Fibroblast of villous mesenchyme (primary cell): Measurements from ENCODE around the gene ABCC10. TPM values are rescaled to one million over a fixed set of nuclear protein-coding genes. Genes with fewer than 3 reads are reported as not detected.
"Not testable (repeated sequence)": the region's sequence is repeated elsewhere in the genome, so short reads cannot be mapped to it uniquely, and the experiment has no call there.

Experiments used
- DNase-seq: peaks from one replicate; pipeline ENCODE4 v3.0.0-alpha.2; 2010; ENCODE audit warnings: low read depth
- H3K4me3 ChIP-seq: 2 replicates; pipeline ENCODE4 v1.5.1; 2011; ENCODE audit warnings: low read depth, mild to moderate bottlenecking, low read length
- total RNA-seq: library from RNA; depleted of rRNA; stranded (reverse); fragments of >200 nt; gene quantifications from 2 replicates; pipeline ENCODE4 v1.2.3, GENCODE V29; 2012
- TF ChIP-seq, protein P1 (sequence below): IDR thresholded peaks from 2 replicates; pipeline ENCODE4 v1.5.1; 2012; ENCODE audit warnings: low read depth, mild to moderate bottlenecking, low read length; ENCODE audit not compliant: insufficient read depth

Gene ABCC10
- total RNA-seq, 1 donor = 31.1 TPM

DNA sequence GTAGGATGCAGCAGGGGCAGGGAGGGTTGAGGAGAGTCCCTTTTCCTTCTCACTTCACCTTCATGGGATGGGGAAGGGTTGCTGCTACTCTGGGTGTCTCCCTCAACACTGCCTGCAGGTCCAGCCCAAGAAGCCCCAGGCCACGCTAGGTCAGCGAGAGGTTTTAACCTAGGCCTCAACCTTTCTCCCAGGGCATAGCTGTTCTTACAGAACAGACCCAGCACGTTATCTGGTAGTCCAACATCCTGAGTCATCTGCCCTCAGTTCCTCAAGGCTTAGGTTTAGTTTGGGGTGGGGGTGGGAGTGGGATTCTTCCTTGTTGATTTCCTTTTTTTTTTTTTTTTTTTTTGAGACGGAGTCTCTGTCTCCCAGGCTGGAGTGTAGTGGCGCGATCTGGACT lies 67.0 kb downstream of the ABCC10 start:
- DNase-seq = no peak
- TF ChIP-seq, protein P1, sequence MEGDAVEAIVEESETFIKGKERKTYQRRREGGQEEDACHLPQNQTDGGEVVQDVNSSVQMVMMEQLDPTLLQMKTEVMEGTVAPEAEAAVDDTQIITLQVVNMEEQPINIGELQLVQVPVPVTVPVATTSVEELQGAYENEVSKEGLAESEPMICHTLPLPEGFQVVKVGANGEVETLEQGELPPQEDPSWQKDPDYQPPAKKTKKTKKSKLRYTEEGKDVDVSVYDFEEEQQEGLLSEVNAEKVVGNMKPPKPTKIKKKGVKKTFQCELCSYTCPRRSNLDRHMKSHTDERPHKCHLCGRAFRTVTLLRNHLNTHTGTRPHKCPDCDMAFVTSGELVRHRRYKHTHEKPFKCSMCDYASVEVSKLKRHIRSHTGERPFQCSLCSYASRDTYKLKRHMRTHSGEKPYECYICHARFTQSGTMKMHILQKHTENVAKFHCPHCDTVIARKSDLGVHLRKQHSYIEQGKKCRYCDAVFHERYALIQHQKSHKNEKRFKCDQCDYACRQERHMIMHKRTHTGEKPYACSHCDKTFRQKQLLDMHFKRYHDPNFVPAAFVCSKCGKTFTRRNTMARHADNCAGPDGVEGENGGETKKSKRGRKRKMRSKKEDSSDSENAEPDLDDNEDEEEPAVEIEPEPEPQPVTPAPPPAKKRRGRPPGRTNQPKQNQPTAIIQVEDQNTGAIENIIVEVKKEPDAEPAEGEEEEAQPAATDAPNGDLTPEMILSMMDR = no peak
- no peak overlapping the region for H3K4me3 ChIP-seq

DNA sequence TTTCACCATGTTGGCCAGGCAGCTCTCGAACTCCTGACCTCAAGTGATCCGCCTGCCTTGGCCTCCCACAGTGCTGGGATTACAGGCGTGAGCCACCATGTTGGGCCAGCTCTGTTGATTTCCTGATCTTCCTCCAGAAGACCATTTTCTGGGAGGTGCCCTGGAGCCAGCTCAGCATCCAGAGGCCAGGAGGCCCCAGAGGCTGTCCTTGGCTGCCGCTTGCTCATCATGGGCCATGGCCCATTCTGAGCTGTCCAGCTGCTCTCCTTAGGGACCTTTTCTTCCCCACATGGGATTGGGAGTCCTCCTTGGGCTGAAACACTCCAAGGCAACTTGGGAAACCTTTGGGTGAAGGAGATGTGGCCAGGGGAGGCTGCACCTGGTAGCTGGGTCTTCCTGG lies 67.4 kb downstream of the ABCC10 start:
- DNase-seq = no peak
- H3K4me3 ChIP-seq = no peak overlapping the region
- TF ChIP-seq, protein P1 = no peak

DNA sequence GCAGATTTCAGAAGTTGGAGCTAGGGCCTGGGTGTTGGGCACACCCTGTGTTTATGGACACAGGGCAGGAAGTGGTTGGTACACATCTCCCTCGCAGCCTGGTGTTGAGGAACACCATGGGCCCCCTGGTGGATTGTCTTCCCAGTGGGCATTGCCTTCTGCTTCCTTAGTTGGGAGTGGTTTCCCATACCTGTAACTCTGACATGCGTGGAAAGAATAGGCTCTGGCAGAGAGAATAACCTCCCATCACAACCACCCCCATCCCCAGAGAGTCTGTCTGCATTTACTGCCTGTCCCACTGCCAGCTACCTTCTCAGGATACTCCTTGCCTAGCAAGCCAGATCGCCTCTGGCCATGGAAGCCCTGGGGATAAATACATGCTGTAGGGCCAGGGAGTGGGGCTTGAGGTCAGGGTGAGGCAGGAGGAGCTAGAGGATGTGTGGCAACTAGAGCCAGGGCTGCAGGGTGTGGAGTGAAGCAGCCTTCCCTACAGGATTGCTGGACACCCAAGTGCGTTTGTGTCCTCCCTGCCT lies 68.1 kb downstream of the ABCC10 start:
- no peak overlapping the region for H3K4me3 ChIP-seq
- TF ChIP-seq, protein P1 = peak; percentile 31
- DNase-seq = no peak

DNA sequence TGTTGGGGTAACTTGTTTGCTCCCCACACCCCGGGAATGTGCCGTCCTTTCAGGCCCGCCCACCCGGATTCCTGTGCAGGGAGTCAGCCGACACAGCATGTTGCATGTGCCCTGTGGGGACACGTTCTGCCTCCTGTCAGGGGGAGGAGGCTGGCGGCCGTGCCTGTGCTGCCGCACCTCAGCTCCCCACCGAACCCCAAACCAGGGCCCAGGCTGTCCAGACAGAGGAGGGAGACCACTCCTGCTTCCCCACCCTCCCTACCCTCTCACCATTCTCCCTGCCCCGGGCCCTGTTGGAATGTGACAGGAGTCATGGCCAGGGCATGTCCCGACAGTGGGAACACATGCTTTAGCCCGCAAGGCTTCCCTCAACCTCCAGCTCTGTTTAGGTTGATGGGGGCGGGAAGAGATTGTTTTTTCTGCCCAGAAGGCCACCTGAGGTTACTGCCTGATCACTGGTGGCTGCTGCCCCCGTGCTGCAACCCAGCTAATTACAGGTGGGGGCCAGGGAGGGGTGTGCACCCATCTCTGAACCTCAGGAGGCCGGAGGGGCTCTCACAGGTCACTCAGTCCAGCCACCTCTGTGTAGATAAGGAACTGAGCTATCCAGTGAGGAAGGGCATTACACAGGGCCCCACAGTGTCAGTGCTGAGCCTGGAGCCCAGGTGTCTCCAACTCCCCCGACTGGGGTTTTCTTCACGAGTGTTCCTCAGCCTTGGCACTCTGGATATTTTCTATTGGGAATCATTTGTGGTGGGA lies 69.2 kb downstream of the ABCC10 start:
- TF ChIP-seq, protein P1 = peak; percentile 58
- DNase-seq = peak; percentile 40

DNA sequence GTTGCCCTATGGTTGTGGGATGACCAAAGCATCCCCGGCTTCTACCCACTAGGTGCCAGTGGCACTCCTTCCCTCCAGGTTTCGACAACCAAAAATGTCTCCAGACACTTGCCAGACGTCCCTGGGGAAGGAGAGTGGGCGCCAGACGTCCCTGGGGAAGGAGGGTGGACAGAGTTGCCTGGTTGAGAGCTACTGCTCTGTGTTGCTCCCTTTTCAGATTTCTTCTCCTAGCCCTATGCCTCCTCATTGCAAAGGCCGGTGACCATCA lies 69.7 kb downstream of the ABCC10 start:
- DNase-seq = no peak
- TF ChIP-seq, protein P1 = no peak

More for the DNA sequence above, 69.2 kb downstream of the ABCC10 start:
- H3K4me3 ChIP-seq = no peak overlapping the region

DNA sequence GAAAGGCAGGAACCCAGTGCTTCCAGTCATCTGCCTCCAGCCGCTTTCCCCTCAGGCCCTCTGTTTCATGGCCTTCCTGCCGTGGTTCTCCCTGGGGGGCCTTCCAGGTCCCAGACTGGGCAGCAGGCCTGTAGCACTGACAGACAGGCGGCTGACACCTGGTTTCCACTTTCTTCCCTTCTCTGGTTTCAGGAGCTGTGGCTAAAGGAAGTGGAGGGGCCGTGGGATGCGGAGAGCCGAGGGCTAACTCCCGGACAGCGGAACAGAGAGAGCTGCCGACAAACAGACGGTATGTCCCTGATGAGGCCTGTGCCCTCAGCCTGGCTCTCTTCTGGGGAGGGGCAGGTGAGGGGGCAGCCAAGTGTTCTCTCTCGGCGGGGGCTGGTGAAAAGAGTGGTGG lies 70.3 kb downstream of the ABCC10 start:
- TF ChIP-seq, protein P1 = no peak
- no peak overlapping the region for H3K4me3 ChIP-seq
- DNase-seq = no peak

More for the DNA sequence above, 69.7 kb downstream of the ABCC10 start:
- H3K4me3 ChIP-seq = no peak overlapping the region

DNA sequence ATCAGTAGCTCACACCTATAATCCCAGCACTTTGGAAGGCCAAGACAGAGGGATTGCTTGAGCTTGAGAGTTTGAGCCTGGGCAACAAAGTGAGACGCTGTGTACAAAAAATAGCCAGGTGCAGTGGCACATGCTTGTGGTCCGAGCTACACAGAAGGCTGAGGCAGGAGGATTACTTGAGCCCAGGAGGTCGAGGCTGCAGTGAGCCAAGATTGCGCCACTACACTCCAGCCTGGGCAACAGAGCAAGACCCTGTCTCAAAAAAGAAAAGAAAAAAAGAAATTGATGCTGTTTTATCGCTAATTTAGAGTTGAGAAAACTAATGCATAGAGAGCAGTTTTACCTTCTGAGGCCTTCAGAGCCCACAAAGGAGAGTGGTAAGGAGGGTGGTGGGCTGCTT lies 71.0 kb downstream of the ABCC10 start:
- DNase-seq, H3K4me3 ChIP-seq: not testable (repeated sequence)
